GM19239 (cell line): ENCODE data around the gene MCC.
"Not testable (repeated sequence)": the region's sequence is repeated elsewhere in the genome, so short reads cannot be mapped to it uniquely, and the experiment has no call there.

ENCODE experiments used
- DNase-seq: peaks from one replicate; pipeline ENCODE4 v3.0.0; 2011; ENCODE audit warnings: low spot score; ENCODE audit not compliant: insufficient read length
- FAIRE-seq: peaks from 2 replicates; lab custom pipeline; 2011; peaks lifted over from hg19 to GRCh38; lab: Jason Lieb, UNC

The MCC gene

DNA sequence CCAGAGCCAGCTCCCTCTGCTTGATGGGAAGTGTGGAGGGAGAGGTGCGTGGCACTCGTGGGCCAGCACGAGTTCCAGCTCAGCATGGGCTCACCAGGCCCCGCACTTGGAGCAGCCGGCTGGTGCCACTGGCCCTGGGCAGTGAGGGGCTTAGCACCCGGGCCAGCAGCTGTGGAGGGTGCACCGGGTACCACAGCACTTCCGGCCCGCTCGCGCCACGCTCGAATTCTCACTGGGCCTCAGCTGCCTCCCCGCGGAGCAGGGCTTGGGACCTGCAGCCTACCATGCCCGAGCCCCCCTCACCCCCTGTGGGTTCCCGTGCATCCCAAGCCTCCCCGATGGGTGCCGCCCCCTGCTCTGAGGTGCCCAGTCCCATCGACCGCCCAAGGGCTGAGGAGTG lies 413.2 kb downstream of the MCC start:
- FAIRE-seq (no peak), DNase-seq (no peak)

DNA sequence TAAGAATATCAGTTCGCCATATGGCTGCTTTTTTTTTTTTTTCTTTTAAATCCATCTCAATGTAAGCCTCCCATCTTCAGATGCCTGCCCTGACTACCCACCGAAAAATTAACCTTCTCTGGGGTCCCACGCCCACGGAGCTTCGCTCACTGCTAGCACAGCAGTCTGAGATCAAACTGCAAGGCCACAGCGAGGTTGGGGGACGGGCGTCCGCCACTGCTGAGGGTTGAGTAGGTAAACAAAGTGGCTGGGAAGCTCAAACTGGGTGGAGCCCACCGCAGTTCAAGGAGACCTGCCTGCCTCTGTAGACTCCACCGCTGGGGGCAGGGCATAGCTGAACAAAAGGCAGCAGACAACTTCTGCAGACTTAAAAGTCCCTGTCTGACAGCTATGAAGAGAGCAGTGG lies 414.6 kb downstream of the MCC start:
- not testable (repeated sequence) for FAIRE-seq

DNA sequence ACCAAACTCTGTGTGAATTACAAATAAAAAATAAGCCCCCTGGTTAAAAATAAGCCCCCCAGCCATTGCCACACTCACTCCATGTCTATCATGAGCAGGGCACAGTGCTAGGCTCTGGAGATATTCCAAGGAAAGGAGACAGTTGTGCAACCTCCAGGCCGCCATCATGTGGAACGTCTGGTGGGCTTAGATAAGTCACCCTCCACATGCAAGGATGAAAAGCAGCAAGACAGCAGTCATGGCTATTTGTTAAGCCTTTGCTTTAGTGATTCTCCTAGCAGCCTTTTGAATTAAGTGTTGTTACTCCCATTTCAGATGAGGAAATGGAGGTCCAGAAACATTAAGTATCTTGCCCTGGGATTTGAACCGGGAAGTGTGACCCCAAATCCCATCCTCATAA lies 416.9 kb downstream of the MCC start:
- DNase-seq: no peak
- FAIRE-seq: no peak

More for the DNA sequence above, 414.6 kb downstream of the MCC start:
- DNase-seq: not testable (repeated sequence)

GRCh38 chr5:113070901-113071300 lies 417.4 kb downstream of the MCC start:
- FAIRE-seq (no peak), DNase-seq (no peak)

GRCh38 chr5:113068559-113068958 lies 419.7 kb downstream of the MCC start:
- FAIRE-seq (no peak), DNase-seq (no peak)

- DNase-seq (no peak), FAIRE-seq (no peak)
Measured at GRCh38 chr5:113067635-113068344, 420.5 kb downstream of the MCC start.

DNA sequence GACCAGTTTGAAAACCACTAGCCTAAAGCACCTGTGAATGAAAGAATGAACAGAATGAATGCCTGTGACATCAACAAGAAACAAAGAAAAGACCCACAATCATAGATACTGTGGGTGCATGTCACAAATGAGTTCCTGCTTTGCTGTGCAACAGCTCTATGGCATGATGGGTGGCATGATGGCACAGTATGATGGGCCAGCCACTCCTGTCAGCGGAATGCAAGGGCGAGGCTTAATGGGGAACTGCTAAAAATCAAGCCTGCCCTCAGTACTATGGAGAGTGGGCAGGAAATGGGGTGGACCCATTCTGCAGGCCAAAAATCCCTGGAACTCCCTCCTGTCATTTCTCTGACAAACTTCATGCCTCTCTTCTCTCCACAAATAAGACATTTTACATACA lies 422.6 kb downstream of the MCC start:
- no peak for FAIRE-seq

DNA sequence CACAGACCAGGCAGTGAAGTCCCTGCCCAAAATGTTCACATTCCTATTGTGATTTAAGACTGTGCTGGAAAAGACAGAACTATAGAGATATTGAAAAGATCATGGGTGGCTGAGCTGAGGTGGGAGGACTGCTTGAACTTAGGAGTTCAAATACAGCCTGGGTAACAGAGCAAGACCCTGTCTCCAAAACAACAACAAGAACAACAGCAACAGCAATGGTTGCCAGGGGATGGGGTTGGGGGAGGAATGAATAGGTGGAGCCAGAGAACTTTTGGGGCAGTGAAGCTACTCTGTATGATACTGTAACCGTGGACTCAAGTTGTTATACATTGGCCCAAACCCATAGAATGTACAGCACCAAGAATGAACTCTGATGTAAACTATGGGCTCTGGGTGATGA lies 423.4 kb downstream of the MCC start:
- no peak for DNase-seq
- no peak for FAIRE-seq

More for the DNA sequence above, 422.6 kb downstream of the MCC start:
- DNase-seq: no peak

DNA sequence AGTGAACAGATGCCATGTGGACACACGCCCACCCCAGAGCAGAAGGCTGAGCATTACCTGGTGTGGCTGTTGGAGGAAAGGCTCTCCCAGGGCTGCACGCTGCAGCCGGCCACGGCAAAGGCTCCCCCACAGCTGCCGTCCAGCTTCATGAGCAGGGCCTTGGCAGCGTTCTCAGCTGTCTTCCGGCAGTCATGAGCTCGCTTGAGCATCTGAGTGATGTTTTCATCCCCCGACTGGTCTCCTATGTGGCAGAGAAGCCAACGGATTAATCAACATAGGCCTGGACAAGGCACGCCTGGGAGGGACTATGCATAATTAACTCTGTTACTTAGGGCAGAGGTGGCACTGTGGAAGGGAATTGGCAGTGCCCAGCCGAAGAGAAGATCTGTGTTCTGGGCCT lies 424.3 kb downstream of the MCC start:
- DNase-seq (no peak), FAIRE-seq (no peak)

- FAIRE-seq (no peak), DNase-seq (no peak)
Measured at GRCh38 chr5:113062869-113063508, 425.3 kb downstream of the MCC start.

DNA sequence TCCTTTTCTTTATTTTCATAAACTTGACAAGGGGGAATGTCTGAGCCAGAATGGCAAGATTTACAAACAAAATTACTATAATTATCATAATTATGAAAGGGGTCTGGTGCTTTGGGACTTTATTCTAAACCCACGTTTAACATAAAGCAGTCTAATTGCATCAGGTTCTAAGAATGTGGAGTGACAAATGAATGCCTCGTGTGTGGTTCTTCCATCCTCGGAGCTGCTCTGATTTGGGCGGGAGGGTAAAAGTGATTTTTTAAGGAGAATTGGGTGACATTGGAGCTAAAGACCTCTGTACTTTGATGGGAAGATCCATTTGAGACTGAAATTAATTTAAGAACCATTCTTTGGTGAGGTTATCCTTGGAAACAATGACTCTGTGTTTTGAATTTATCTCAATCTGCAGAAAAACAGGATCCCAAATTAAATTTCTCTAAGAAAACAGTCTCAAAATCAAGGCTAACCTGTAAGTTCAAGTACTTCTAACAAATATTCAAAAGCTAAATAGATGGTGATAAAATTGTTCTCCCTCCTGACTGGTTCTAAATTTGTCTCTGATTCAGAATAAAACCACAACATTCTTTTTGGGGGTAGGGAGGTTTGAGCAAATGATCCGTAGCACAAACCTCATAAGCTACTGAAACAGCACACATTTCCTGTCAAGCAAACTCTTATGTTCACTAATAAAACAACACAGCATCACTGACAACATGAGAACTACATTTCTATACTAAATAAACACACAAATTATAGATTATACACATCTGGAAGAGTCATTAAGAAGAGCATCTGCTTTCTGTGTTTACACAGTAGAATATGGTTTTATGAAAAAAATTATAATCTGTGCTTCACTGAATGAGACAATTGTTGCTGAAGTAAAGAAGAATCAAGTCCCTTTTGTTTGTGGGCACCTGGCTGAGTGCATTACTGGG lies 426.1 kb downstream of the MCC start:
- no peak for DNase-seq
- no peak for FAIRE-seq

- DNase-seq (no peak), FAIRE-seq (no peak)
Measured at GRCh38 chr5:113060408-113061025, 427.7 kb downstream of the MCC start.

DNA sequence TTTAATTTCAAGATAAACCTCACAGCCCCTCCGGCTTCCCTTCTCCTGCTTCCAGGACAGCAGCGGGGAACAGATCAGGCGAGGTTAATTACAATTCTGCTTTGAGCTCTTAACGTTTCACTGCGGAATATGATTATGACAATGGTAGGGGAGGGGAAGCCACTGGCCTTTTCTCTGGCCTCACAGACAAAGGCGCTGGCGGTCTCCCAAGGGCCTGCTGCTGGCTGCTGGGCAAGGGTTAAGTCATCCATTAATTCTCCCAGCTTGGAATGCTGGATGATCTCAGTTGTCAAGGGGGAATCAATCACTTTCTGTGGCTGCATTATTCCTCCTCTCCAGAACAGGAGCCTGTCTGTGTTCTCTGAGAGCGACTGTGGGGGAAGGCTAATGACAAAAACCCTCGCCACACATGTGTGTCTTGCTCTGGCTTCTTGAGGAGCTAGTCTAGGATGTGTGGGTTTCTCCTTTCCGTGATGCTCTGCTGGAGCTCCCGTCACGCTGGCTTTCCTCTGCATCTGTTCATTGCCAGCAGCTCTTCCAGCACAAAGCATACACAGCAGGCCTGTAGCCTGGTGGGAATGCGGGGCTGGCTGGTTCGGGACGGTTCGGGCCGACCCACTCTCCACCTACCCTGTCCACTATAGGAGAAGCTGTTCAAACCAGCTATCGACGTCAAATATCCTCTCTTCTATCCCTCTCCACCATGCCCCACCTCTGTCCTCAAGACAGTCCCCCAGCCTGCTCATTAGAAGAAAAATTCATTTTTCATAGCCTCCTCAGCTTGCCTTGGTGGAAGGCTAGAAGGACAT lies 428.8 kb downstream of the MCC start:
- no peak for DNase-seq
- no peak for FAIRE-seq

DNA sequence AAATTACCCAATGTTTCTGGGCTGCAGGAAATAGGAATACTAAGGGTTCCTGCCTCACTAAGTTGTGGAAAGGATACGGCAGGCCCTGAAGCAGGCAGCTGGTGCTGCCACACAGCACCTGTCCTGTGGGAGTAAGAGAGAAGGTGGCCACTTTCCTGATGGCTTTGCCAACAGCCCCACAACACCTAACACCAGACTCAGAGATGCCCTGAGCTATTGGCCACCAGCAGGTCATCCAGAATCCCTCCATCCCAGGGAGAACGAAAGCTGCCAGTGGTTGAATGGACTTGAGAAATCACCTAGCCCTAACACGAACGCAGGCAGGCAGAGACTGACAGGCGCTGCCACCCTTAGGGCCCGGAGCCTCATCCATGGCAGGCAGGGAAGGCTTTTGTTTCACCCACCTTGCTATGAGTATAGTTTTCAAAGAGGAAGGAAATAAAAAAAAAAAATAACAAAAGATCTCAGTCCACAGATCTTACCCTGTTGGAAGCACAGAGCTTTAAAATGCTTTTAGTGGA lies 429.5 kb downstream of the MCC start:
- DNase-seq (no peak), FAIRE-seq (no peak)

DNA sequence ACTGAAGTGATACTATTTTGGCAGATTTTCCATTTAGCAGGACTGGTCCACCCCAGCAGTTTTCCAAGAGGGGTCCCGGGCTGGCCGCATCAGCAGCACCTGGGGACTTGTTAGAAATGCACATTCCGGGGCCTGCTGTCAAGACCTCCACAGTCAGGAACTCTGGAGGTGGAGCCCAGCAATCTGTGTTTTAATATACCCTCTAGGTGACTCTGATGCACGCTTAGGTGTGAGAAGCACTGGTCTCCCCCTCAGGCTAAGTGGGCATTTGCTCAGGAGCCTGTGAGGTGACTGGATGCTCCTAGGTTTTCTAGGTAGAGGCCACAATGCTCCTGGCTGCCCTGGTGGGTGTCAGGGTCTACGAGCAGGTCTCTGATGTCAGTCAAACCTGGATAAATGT lies 430.0 kb downstream of the MCC start:
- no peak for DNase-seq
- no peak for FAIRE-seq

DNA sequence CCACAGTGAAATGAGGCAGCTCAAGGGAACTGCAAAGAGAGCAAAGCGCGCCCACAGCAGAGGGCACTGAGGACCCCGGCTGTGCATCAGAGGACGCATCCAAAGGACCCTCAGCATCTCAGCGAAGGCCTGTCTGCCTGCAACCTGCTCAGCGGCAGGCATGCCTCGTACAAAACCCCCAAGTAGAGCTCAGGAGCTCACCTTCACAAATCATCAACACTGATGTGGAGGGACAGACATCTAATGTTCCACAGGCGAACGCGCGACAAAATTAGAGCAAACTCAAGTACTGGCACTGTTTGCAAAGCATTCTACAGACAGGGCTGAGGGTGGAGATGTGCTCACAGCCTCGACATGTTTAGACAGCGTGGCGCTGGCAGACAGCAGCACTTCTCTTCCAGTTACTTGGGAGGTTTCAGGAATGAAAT lies 430.7 kb downstream of the MCC start:
- FAIRE-seq: no peak
- DNase-seq: no peak

GRCh38 chr5:113056988-113057387 lies 431.3 kb downstream of the MCC start:
- DNase-seq: no peak
- FAIRE-seq: no peak

DNA sequence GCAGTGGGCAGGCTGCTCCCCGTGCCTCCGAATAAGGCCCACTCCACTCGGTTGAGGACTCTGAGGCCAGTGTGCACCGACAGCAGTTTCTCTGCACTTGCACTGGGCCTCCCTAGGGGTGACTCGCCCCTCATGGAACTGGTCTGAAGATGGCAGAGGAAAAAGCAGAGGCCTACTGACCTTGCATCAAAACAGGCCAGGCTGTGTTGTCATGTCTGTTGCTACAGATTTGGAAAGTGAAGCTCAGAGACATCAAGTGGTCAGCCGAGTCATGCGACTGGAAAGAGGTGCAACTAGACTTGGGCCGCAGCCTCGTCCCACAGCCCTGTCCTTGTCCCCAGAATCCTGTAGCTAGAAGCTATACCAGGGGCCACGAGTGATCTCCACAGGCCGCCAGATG lies 433.4 kb downstream of the MCC start:
- DNase-seq: no peak
- FAIRE-seq: no peak

GRCh38 chr5:113053511-113053995 lies 434.7 kb downstream of the MCC start:
- no peak for FAIRE-seq

More at GRCh38 chr5:113053511-113053995, 434.7 kb downstream of the MCC start:
- DNase-seq: no peak
